ENCODE results near the gene GUCY1A2.

The GUCY1A2 gene

GRCh38 chr11:107006076-107006833 lies 12.0 kb downstream of the GUCY1A2 start:
- DNase-seq, result no peak
- in situ Hi-C loops (cut with MboI; ENCODE audit: low pct_unique_long_range_greater_than_20kb, low sequenced_read_pairs), result no loop called here

GRCh38 chr11:106999196-106999595 lies 19.1 kb downstream of the GUCY1A2 start:
- no peak for DNase-seq
- in situ Hi-C loops (cut with MboI; ENCODE audit: low pct_unique_long_range_greater_than_20kb, low sequenced_read_pairs), result no loop called here

- in situ Hi-C loops (cut with MboI; ENCODE audit: low pct_unique_long_range_greater_than_20kb, low sequenced_read_pairs), result no loop called here
Measured at GRCh38 chr11:106998916-106999188, 19.4 kb downstream of the GUCY1A2 start.

GRCh38 chr11:106998116-106998915 lies 20.0 kb downstream of the GUCY1A2 start:
- no peak for DNase-seq
- in situ Hi-C loops (cut with MboI; ENCODE audit: low pct_unique_long_range_greater_than_20kb, low sequenced_read_pairs), result no loop called here

More at GRCh38 chr11:106998916-106999188, 19.4 kb downstream of the GUCY1A2 start:
- DNase-seq, result no peak

GRCh38 chr11:106997227-106997626 lies 21.0 kb downstream of the GUCY1A2 start:
- in situ Hi-C loops (cut with MboI; ENCODE audit: low pct_unique_long_range_greater_than_20kb, low sequenced_read_pairs), result no loop called here
- DNase-seq, result no peak

GRCh38 chr11:106996691-106997090 lies 21.6 kb downstream of the GUCY1A2 start:
- in situ Hi-C loops (cut with MboI; ENCODE audit: low pct_unique_long_range_greater_than_20kb, low sequenced_read_pairs), result no loop called here
- DNase-seq, result no peak

- no peak for DNase-seq
Measured at GRCh38 chr11:106990331-106990730, 27.9 kb downstream of the GUCY1A2 start.

GRCh38 chr11:106989078-106989455 lies 29.2 kb downstream of the GUCY1A2 start:
- in situ Hi-C loops (cut with MboI; ENCODE audit: low pct_unique_long_range_greater_than_20kb, low sequenced_read_pairs), result no loop called here
- DNase-seq, result no peak

More at GRCh38 chr11:106990331-106990730, 27.9 kb downstream of the GUCY1A2 start:
- in situ Hi-C loops (cut with MboI; ENCODE audit: low pct_unique_long_range_greater_than_20kb, low sequenced_read_pairs), result no loop called here

- peak; percentile 3 for DNase-seq
- in situ Hi-C loops (cut with MboI; ENCODE audit: low pct_unique_long_range_greater_than_20kb, low sequenced_read_pairs), result no loop called here
Measured at GRCh38 chr11:106988151-106989077, 29.9 kb downstream of the GUCY1A2 start.

GRCh38 chr11:106986673-106987072 lies 31.6 kb downstream of the GUCY1A2 start:
- in situ Hi-C loops (cut with MboI; ENCODE audit: low pct_unique_long_range_greater_than_20kb, low sequenced_read_pairs), result no loop called here

GRCh38 chr11:106986261-106986660 lies 32.0 kb downstream of the GUCY1A2 start:
- in situ Hi-C loops (cut with MboI; ENCODE audit: low pct_unique_long_range_greater_than_20kb, low sequenced_read_pairs), result no loop called here
- DNase-seq, result no peak

More at GRCh38 chr11:106986673-106987072, 31.6 kb downstream of the GUCY1A2 start:
- DNase-seq, result no peak

GRCh38 chr11:106983991-106984390 lies 34.3 kb downstream of the GUCY1A2 start:
- no peak for DNase-seq
- in situ Hi-C loops (cut with MboI; ENCODE audit: low pct_unique_long_range_greater_than_20kb, low sequenced_read_pairs), result no loop called here

- no peak for DNase-seq
- in situ Hi-C loops (cut with MboI; ENCODE audit: low pct_unique_long_range_greater_than_20kb, low sequenced_read_pairs), result no loop called here
Measured at GRCh38 chr11:106983261-106983660, 35.0 kb downstream of the GUCY1A2 start.

GRCh38 chr11:106974831-106975230 lies 43.4 kb downstream of the GUCY1A2 start:
- in situ Hi-C loops (cut with MboI; ENCODE audit: low pct_unique_long_range_greater_than_20kb, low sequenced_read_pairs), result no loop called here
- no peak for DNase-seq

GRCh38 chr11:106971864-106972263 lies 46.4 kb downstream of the GUCY1A2 start:
- DNase-seq, result no peak
- in situ Hi-C loops (cut with MboI; ENCODE audit: low pct_unique_long_range_greater_than_20kb, low sequenced_read_pairs), result no loop called here

GRCh38 chr11:106969644-106970355 lies 48.5 kb downstream of the GUCY1A2 start:
- in situ Hi-C loops (cut with MboI; ENCODE audit: low pct_unique_long_range_greater_than_20kb, low sequenced_read_pairs), result no loop called here
- DNase-seq, result no peak

GRCh38 chr11:106962995-106963394 lies 55.3 kb downstream of the GUCY1A2 start:
- no peak for DNase-seq
- in situ Hi-C loops (cut with MboI; ENCODE audit: low pct_unique_long_range_greater_than_20kb, low sequenced_read_pairs), result no loop called here

- in situ Hi-C loops (cut with MboI; ENCODE audit: low pct_unique_long_range_greater_than_20kb, low sequenced_read_pairs), result no loop called here
Measured at GRCh38 chr11:106961518-106961917, 56.8 kb downstream of the GUCY1A2 start.

GRCh38 chr11:106961048-106961447 lies 57.2 kb downstream of the GUCY1A2 start:
- DNase-seq, result no peak
- in situ Hi-C loops (cut with MboI; ENCODE audit: low pct_unique_long_range_greater_than_20kb, low sequenced_read_pairs), result no loop called here

More at GRCh38 chr11:106961518-106961917, 56.8 kb downstream of the GUCY1A2 start:
- no peak for DNase-seq

All from KBM-7 (cell line).